Stimulated activated naive CD8-positive, alpha-beta T cell treated with anti-CD3 and anti-CD28 coated beads, Interleukin-15, amount 100 ng/mL, for 72 hours (primary cell): ENCODE results near the gene CCDC33.
A peak's percentile ranks its signal among the peaks of the same experiment; 100 is the strongest.

Source experiments
- ATAC-seq: fragments of 150-1000 bp; cut with Tn5 transposase; 2 replicates; pipeline ENCODE4 v1.10.0; 2021; ENCODE audit warnings: mild to moderate bottlenecking, moderate library complexity
- DNase-seq, 2 donors: peaks; one replicate each; pipeline ENCODE4 v3.0.0; 2021 to 2022
- H3K27ac Mint-ChIP-seq, 2 donors: one replicate each; pipeline ENCODE4 v1.8.0; 2022; ENCODE audit warnings: mild to moderate bottlenecking in 2 of 2, mixed read lengths in 2 of 2, moderate library complexity in 2 of 2
- H3K27me3 Mint-ChIP-seq: one replicate; pipeline ENCODE4 v1.8.0; 2022; ENCODE audit warnings: mixed read lengths
- H3K4me1 Mint-ChIP-seq: one replicate; pipeline ENCODE4 v1.8.0; 2022; ENCODE audit warnings: mild to moderate bottlenecking, mixed read lengths
- H3K4me3 Mint-ChIP-seq, 2 donors: one replicate each; pipeline ENCODE4 v1.8.0; 2022; ENCODE audit warnings: mild to moderate bottlenecking in 2 of 2, mixed read lengths in 2 of 2, moderate library complexity in 1 of 2
- H3K9me3 Mint-ChIP-seq, 2 donors: one replicate each; pipeline ENCODE4 v1.8.0; 2022; ENCODE audit warnings: mixed read lengths in 2 of 2

CCDC33 gene

GRCh38 chr15:74239051-74239705, 3.1 kb downstream of the CCDC33 start:
- H3K27me3 Mint-ChIP-seq = peaks cover 33% of the 10 kb centered on the region
- H3K27ac Mint-ChIP-seq = no peak overlapping the region
- H3K4me3 Mint-ChIP-seq = no peak overlapping the region
- H3K9me3 Mint-ChIP-seq = no peaks in the 10 kb centered on the region
- DNase-seq (no peak), ATAC-seq (no peak)
- H3K4me1 Mint-ChIP-seq = no peaks in the 10 kb centered on the region

GRCh38 chr15:74240002-74240568, 4.0 kb downstream of the CCDC33 start:
- no peaks in the 10 kb centered on the region for H3K9me3 Mint-ChIP-seq
- no peak overlapping the region for H3K4me3 Mint-ChIP-seq
- peaks cover 41% of the 10 kb centered on the region for H3K27me3 Mint-ChIP-seq
- DNase-seq = no peak
- no peak for ATAC-seq
- no peak overlapping the region for H3K27ac Mint-ChIP-seq
- H3K4me1 Mint-ChIP-seq = peaks cover 7% of the 10 kb centered on the region

GRCh38 chr15:74240897-74241614, 4.9 kb downstream of the CCDC33 start:
- Mint-ChIP-seq H3K9me3 (no peaks in the 10 kb centered on the region), H3K4me3 (no peak overlapping the region), H3K4me1 (peaks cover 10% of the 10 kb centered on the region), H3K27me3 (peaks cover 45% of the 10 kb centered on the region), H3K27ac (peak overlapping the region in 1 of 2 donors; percentile 42)
- no peak for DNase-seq
- ATAC-seq = no peak

- Mint-ChIP-seq H3K27ac (peak overlapping the region in 1 of 2 donors; percentile 4), H3K27me3 (peaks cover 35% of the 10 kb centered on the region), H3K4me3 (no peak overlapping the region), H3K9me3 (no peaks in the 10 kb centered on the region), H3K4me1 (peaks cover 10% of the 10 kb centered on the region)
- ATAC-seq (no peak), DNase-seq (no peak)
Measured at GRCh38 chr15:74242441-74243185, 6.5 kb downstream of the CCDC33 start.

GRCh38 chr15:74243431-74243830, 7.3 kb downstream of the CCDC33 start:
- Mint-ChIP-seq H3K27me3 (peaks cover 35% of the 10 kb centered on the region), H3K27ac (no peak overlapping the region), H3K4me1 (peaks cover 10% of the 10 kb centered on the region), H3K4me3 (no peak overlapping the region), H3K9me3 (no peaks in the 10 kb centered on the region)
- ATAC-seq (no peak), DNase-seq (no peak)

- H3K4me3 Mint-ChIP-seq = peak overlapping the region in 1 of 2 donors; percentile 24
- H3K4me1 Mint-ChIP-seq = peaks cover 10% of the 10 kb centered on the region
- ATAC-seq (no peak), DNase-seq (no peak)
- no peak overlapping the region for H3K27ac Mint-ChIP-seq
- no peaks in the 10 kb centered on the region for H3K9me3 Mint-ChIP-seq
- peaks cover 35% of the 10 kb centered on the region for H3K27me3 Mint-ChIP-seq
Measured at GRCh38 chr15:74244822-74245341, 8.8 kb downstream of the CCDC33 start.

GRCh38 chr15:74245342-74245931, 9.3 kb downstream of the CCDC33 start:
- Mint-ChIP-seq H3K27me3 (peaks cover 35% of the 10 kb centered on the region), H3K4me1 (peaks cover 10% of the 10 kb centered on the region), H3K4me3 (peak overlapping the region in 1 of 2 donors; percentile 24), H3K9me3 (no peaks in the 10 kb centered on the region), H3K27ac (no peak overlapping the region)
- ATAC-seq (peak; percentile 56), DNase-seq (peak in 1 of 2 donors; percentile 19)

GRCh38 chr15:74250266-74250665, 14.1 kb downstream of the CCDC33 start:
- no peaks in the 10 kb centered on the region for H3K9me3 Mint-ChIP-seq

GRCh38 chr15:74251131-74251811, 15.1 kb downstream of the CCDC33 start:
- no peak for DNase-seq
- no peak overlapping the region for H3K4me3 Mint-ChIP-seq
- ATAC-seq = no peak
- no peaks in the 10 kb centered on the region for H3K9me3 Mint-ChIP-seq
- peaks cover 11% of the 10 kb centered on the region for H3K27me3 Mint-ChIP-seq
- H3K4me1 Mint-ChIP-seq = no peaks in the 10 kb centered on the region
- H3K27ac Mint-ChIP-seq = no peak overlapping the region

More at GRCh38 chr15:74250266-74250665, 14.1 kb downstream of the CCDC33 start:
- no peak overlapping the region for H3K4me3 Mint-ChIP-seq
- H3K27me3 Mint-ChIP-seq = peaks cover 13% of the 10 kb centered on the region
- no peak overlapping the region for H3K27ac Mint-ChIP-seq
- DNase-seq (no peak), ATAC-seq (no peak)
- H3K4me1 Mint-ChIP-seq = peaks cover 2% of the 10 kb centered on the region

GRCh38 chr15:74252291-74252690, 16.2 kb downstream of the CCDC33 start:
- no peaks in the 10 kb centered on the region for H3K9me3 Mint-ChIP-seq
- H3K4me3 Mint-ChIP-seq = no peak overlapping the region
- H3K4me1 Mint-ChIP-seq = no peaks in the 10 kb centered on the region
- ATAC-seq (no peak), DNase-seq (no peak)
- no peak overlapping the region for H3K27ac Mint-ChIP-seq
- peaks cover 11% of the 10 kb centered on the region for H3K27me3 Mint-ChIP-seq

- Mint-ChIP-seq H3K27me3 (peaks cover 11% of the 10 kb centered on the region), H3K4me1 (no peaks in the 10 kb centered on the region), H3K27ac (no peak overlapping the region), H3K9me3 (no peaks in the 10 kb centered on the region), H3K4me3 (no peak overlapping the region)
- ATAC-seq (no peak), DNase-seq (no peak)
Measured at GRCh38 chr15:74252721-74253120, 16.6 kb downstream of the CCDC33 start.

- H3K9me3 Mint-ChIP-seq = no peaks in the 10 kb centered on the region
- H3K27ac Mint-ChIP-seq = no peak overlapping the region
- no peaks in the 10 kb centered on the region for H3K4me1 Mint-ChIP-seq
- H3K27me3 Mint-ChIP-seq = peaks cover 11% of the 10 kb centered on the region
- no peak overlapping the region for H3K4me3 Mint-ChIP-seq
- ATAC-seq (no peak), DNase-seq (no peak)
Measured at GRCh38 chr15:74253211-74253921, 17.2 kb downstream of the CCDC33 start.

- Mint-ChIP-seq H3K4me3 (no peak overlapping the region), H3K9me3 (no peaks in the 10 kb centered on the region), H3K27ac (no peak overlapping the region), H3K27me3 (peaks cover 38% of the 10 kb centered on the region), H3K4me1 (no peaks in the 10 kb centered on the region)
- no peak for DNase-seq
- no peak for ATAC-seq
Measured at GRCh38 chr15:74257105-74257504, 21.0 kb downstream of the CCDC33 start.

GRCh38 chr15:74257623-74258022, 21.5 kb downstream of the CCDC33 start:
- DNase-seq (no peak), ATAC-seq (no peak)
- Mint-ChIP-seq H3K27me3 (peaks cover 41% of the 10 kb centered on the region), H3K27ac (no peak overlapping the region), H3K4me3 (no peak overlapping the region), H3K4me1 (no peaks in the 10 kb centered on the region), H3K9me3 (no peaks in the 10 kb centered on the region)
